Uterus (tissue), 4 donors: ENCODE measurements around the gene SLC8B1. TPM values are rescaled to one million over a fixed set of nuclear protein-coding genes. Genes with fewer than 3 reads are reported as not detected.

Experiments
- DNase-seq, 2 donors: peaks; one replicate each; pipeline ENCODE4 v3.0.0-alpha.2; 2019 to 2020
- H3K27ac ChIP-seq, 2 donors: fragments of 200-600 bp; sonication (generic); 1 replicate in 1 of 2; 2 replicates in 1 of 2; pipeline ENCODE4 v1.5.1; 2016 to 2018
- H3K27me3 ChIP-seq, 2 donors: fragments of 200-600 bp; sonication (generic); one replicate each; pipeline ENCODE4 v1.5.1; 2018 to 2019; ENCODE audit warnings: control low read depth in 1 of 2
- H3K36me3 ChIP-seq, 2 donors: fragments of 200-600 bp; sonication (generic); one replicate each; pipeline ENCODE4 v1.5.1; 2019; ENCODE audit warnings: control low read depth in 1 of 2
- H3K4me1 ChIP-seq, 2 donors: fragments of 200-600 bp; sonication (generic); one replicate each; pipeline ENCODE4 v1.5.1; 2018 to 2019; ENCODE audit warnings: control low read depth in 1 of 2
- H3K4me3 ChIP-seq, 2 donors: fragments of 200-600 bp; sonication (generic); 1 replicate in 1 of 2; 2 replicates in 1 of 2; pipeline ENCODE4 v1.5.1; 2018 to 2019; ENCODE audit warnings: mild to moderate bottlenecking in 1 of 2
- H3K9me3 ChIP-seq, 2 donors: fragments of 200-600 bp; sonication (generic); one replicate each; pipeline ENCODE4 v1.5.1; 2019; ENCODE audit warnings: control low read depth in 1 of 2
- POLR2A ChIP-seq, 2 donors: fragments of 450-650 bp; IDR thresholded peaks; one replicate each; pipeline ENCODE4 v1.6.1; 2016; ENCODE audit warnings: antibody characterized with exemption in 2 of 2, mild to moderate bottlenecking in 1 of 2, moderate library complexity in 1 of 2
- intact Hi-C: fragments of 100-400 bp; cut with DNase I; formaldehyde crosslinking; loops from one replicate; pipeline ENCODE4 v1.15.1; 2023; ENCODE audit warnings: low total_unique reads
- total RNA-seq, 4 donors: library from RNA; depleted of rRNA in 3 of 4; stranded (reverse); fragments of >200 nt in 3 of 4; gene quantifications; one replicate each; pipeline versions ENCODE4 v1.1.0 to v1.2.4, GENCODE V29; 2014 to 2023
- TF ChIP-seq, protein P1 (sequence below), 4 experiments: fragments of 200-600 bp in 2 of 4; fragments of 450-650 bp in 2 of 4; sonication (generic) in 2 of 4; IDR thresholded peaks; one replicate each; pipeline ENCODE4 v1.5.1; 2016 to 2019; ENCODE audit warnings: antibody characterized with exemption in 4 of 4, mild to moderate bottlenecking in 2 of 4, moderate library complexity in 1 of 4
- donor health status: DM: yes; HTN: yes; CAD: no.

Gene SLC8B1
- total RNA-seq, 4 donors from 2014 or later = 14.2 to 47.1 (median 36.2) TPM

DNA sequence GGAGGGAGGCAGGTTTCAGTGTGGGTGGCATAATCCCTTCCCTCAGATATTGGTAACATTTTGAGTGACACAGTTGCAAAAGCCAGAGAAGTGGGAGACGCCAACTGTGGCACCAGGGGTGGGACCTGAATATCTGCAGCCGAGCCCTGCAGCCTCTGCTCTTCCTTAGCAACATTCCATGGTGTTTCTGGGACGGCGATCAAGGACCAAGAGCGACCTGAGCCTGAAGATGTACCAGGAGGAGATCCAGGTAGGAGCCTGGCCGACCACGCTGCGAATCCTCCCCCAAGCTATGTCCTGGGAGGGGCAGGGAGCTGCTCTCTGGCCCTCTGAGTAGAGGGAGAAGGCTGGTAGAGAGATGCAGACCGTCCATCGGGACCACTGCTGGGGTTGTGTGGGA is 41.8 kb downstream of the SLC8B1 start:
- intact Hi-C loops = no loop called here
- TF ChIP-seq POLR2A (IDR thresholded peaks at IDR 0.05) = no peak
- TF ChIP-seq, protein P1, sequence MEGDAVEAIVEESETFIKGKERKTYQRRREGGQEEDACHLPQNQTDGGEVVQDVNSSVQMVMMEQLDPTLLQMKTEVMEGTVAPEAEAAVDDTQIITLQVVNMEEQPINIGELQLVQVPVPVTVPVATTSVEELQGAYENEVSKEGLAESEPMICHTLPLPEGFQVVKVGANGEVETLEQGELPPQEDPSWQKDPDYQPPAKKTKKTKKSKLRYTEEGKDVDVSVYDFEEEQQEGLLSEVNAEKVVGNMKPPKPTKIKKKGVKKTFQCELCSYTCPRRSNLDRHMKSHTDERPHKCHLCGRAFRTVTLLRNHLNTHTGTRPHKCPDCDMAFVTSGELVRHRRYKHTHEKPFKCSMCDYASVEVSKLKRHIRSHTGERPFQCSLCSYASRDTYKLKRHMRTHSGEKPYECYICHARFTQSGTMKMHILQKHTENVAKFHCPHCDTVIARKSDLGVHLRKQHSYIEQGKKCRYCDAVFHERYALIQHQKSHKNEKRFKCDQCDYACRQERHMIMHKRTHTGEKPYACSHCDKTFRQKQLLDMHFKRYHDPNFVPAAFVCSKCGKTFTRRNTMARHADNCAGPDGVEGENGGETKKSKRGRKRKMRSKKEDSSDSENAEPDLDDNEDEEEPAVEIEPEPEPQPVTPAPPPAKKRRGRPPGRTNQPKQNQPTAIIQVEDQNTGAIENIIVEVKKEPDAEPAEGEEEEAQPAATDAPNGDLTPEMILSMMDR (IDR thresholded peaks at IDR 0.05) = no peak

DNA sequence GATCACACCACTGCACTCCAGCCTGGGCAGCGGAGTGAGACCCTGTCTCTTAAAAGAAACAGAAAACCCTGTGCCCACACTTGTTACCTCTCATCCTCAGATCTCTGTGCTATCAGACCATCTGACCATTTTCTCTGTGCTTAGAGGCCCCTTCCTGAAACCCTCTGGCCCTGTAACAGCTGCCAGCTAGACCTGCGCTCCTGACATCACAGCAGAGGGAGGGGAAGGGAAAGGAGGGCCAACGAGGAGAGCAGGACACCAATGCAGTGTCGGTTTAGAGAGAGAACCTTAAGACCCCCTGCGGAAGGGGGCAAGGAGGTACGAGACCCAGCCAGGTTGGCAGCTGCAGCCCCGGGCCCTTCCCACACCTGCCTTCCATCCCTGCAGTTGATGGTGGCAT is 42.4 kb downstream of the SLC8B1 start:
- TF ChIP-seq, protein P1 (IDR thresholded peaks at IDR 0.05) = no peak
- TF ChIP-seq POLR2A (IDR thresholded peaks at IDR 0.05) = no peak
- intact Hi-C loops = no loop called here
- DNase-seq = no peak
- H3K9me3 ChIP-seq = no peaks in the 10 kb centered on the region
- no peaks in the 10 kb centered on the region for H3K4me1 ChIP-seq
- no peak overlapping the region for H3K4me3 ChIP-seq
- no peaks in the 10 kb centered on the region for H3K36me3 ChIP-seq
- H3K27ac ChIP-seq = no peak overlapping the region
- H3K27me3 ChIP-seq = no peaks in the 10 kb centered on the region

More for the DNA sequence above, 41.8 kb downstream of the SLC8B1 start:
- Histone ChIP-seq H3K4me3 (no peak overlapping the region), H3K9me3 (no peaks in the 10 kb centered on the region), H3K4me1 (peaks cover 0 to 3% of the 10 kb centered on the region in 2 donors), H3K36me3 (no peaks in the 10 kb centered on the region), H3K27me3 (no peaks in the 10 kb centered on the region), H3K27ac (no peak overlapping the region)
- DNase-seq = no peak

DNA sequence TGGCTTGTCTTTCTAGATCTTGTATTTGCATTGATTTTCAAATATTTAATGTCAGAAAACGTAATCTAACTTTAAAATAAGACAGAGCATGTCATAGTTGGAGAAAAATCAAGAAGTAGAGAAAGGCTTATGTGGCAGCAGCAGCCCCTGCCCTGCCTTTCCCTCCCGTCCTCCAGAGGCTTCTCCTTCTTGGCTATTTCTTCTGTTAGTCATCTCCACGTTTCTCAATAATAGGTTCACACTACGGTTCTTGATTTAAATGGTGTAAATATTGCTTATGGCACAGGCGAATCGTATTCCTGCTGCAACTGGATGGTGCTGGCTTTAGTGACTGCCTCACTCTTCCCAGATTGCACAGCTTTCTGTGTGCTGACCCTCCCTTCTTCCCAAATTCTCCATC is 42.8 kb downstream of the SLC8B1 start:
- Histone ChIP-seq H3K27ac (no peak overlapping the region), H3K9me3 (no peaks in the 10 kb centered on the region), H3K36me3 (no peaks in the 10 kb centered on the region), H3K27me3 (no peaks in the 10 kb centered on the region), H3K4me1 (no peaks in the 10 kb centered on the region), H3K4me3 (no peak overlapping the region)
- no peak for DNase-seq
- intact Hi-C loops = no loop called here
- no peak for TF ChIP-seq POLR2A (IDR thresholded peaks at IDR 0.05)
- TF ChIP-seq, protein P1 (IDR thresholded peaks at IDR 0.05) = no peak

DNA sequence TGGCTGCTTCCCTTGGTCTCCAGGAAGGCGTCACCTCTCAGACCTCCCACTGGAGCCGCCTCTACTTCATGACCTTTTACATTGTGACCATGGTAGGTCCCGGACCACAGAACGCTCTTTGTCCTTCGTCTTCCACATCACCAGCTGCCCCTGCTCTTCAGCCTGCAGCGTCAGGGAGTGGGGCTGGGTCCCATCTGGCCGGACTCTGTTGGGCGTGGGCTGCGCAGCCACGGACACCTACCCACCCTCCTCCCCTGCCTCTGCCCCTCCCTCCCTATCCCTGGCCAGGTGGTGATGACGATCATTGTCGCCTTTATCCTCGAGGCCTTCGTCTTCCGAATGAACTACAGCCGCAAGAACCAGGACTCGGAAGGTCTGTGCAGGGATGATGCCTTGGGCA is 43.3 kb downstream of the SLC8B1 start:
- no peaks in the 10 kb centered on the region for H3K27me3 ChIP-seq
- intact Hi-C loops = no loop called here
- TF ChIP-seq, protein P1 (IDR thresholded peaks at IDR 0.05) = no peak
- TF ChIP-seq POLR2A (IDR thresholded peaks at IDR 0.05) = no peak
- H3K36me3 ChIP-seq = no peaks in the 10 kb centered on the region
- DNase-seq = no peak
- H3K4me3 ChIP-seq = no peak overlapping the region
- H3K9me3 ChIP-seq = no peaks in the 10 kb centered on the region
- H3K4me1 ChIP-seq = no peaks in the 10 kb centered on the region
- H3K27ac ChIP-seq = no peak overlapping the region

DNA sequence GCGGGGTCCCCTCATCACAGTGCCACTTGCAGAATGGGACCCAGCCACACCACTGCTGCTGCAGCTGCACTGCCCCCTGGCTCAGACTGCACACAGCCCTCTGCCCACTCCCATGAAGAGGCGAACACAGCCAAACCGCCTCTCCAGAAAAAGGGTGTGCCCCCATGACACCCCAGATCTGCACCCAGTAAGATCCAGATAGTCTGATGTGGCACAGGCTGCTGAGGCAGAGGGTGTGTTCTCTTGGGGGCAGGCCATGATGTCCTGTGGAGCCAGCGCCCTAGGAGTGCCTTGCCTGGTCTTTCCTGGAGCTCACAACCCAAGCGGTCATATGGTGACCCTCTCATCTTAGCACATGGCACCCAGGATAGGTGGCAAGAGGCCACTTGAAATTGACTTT is 44.4 kb downstream of the SLC8B1 start:
- Histone ChIP-seq H3K4me1 (no peaks in the 10 kb centered on the region), H3K27me3 (no peaks in the 10 kb centered on the region), H3K4me3 (no peak overlapping the region), H3K9me3 (no peaks in the 10 kb centered on the region), H3K36me3 (no peaks in the 10 kb centered on the region), H3K27ac (no peak overlapping the region)
- TF ChIP-seq POLR2A (IDR thresholded peaks at IDR 0.05) = no peak
- TF ChIP-seq, protein P1 (IDR thresholded peaks at IDR 0.05) = no peak
- no peak for DNase-seq
- intact Hi-C loops = no loop called here
